ENCODE measurements around the gene KREMEN2.

KREMEN2 gene

DNA sequence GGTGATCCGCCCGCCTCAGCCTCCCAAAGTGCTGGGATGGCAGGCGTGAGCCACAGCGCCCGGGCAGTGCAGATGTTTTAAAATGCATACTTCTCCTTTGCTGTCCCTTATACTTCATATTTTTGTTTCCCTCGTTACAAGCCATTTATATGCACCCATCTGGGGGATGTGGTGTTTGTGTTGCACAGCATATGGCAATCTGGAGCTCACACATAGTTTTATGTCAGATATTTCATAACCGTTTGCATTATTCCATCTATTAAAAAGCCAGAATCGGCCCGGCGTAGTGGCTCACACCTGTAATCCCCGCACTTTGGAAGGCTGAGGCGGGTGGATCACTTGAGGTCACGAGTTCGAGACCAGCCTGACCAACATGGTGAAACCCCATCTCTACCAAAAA lies 40.6 kb upstream of the KREMEN2 start:
- Histone ChIP-seq H3K27ac (ENCODE audit: low read length) (no peak overlapping the region), H3K27me3 (ENCODE audit: low read depth, low read length) (no peaks in the 10 kb centered on the region), H2AFZ (ENCODE audit: low read depth, low read length) (no peak overlapping the region), H3K4me2 (ENCODE audit: low read length) (no peak overlapping the region), H3K9me3 (ENCODE audit: insufficient read depth, low read length) (no peaks in the 10 kb centered on the region), H3K4me1 (ENCODE audit: low read length) (peaks cover 10% of the 10 kb centered on the region), H3K4me3 (ENCODE audit: low read length) (no peak overlapping the region), H4K20me1 (ENCODE audit: insufficient read depth, low read length) (no peaks in the 10 kb centered on the region), H3K79me2 (ENCODE audit: low read length) (no peaks in the 10 kb centered on the region), H3K36me3 (replicated peaks; ENCODE audit: low read depth, low read length) (no peaks in the 10 kb centered on the region), H3K9ac (ENCODE audit: low read length) (no peak overlapping the region)
- TF ChIP-seq, protein P1, sequence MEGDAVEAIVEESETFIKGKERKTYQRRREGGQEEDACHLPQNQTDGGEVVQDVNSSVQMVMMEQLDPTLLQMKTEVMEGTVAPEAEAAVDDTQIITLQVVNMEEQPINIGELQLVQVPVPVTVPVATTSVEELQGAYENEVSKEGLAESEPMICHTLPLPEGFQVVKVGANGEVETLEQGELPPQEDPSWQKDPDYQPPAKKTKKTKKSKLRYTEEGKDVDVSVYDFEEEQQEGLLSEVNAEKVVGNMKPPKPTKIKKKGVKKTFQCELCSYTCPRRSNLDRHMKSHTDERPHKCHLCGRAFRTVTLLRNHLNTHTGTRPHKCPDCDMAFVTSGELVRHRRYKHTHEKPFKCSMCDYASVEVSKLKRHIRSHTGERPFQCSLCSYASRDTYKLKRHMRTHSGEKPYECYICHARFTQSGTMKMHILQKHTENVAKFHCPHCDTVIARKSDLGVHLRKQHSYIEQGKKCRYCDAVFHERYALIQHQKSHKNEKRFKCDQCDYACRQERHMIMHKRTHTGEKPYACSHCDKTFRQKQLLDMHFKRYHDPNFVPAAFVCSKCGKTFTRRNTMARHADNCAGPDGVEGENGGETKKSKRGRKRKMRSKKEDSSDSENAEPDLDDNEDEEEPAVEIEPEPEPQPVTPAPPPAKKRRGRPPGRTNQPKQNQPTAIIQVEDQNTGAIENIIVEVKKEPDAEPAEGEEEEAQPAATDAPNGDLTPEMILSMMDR (IDR thresholded peaks at IDR 0.05; ENCODE audit: low read depth, low read length): no peak
- no peak for TF ChIP-seq EZH2phosphoT487 (IDR thresholded peaks at IDR 0.05; ENCODE audit: low read depth)

DNA sequence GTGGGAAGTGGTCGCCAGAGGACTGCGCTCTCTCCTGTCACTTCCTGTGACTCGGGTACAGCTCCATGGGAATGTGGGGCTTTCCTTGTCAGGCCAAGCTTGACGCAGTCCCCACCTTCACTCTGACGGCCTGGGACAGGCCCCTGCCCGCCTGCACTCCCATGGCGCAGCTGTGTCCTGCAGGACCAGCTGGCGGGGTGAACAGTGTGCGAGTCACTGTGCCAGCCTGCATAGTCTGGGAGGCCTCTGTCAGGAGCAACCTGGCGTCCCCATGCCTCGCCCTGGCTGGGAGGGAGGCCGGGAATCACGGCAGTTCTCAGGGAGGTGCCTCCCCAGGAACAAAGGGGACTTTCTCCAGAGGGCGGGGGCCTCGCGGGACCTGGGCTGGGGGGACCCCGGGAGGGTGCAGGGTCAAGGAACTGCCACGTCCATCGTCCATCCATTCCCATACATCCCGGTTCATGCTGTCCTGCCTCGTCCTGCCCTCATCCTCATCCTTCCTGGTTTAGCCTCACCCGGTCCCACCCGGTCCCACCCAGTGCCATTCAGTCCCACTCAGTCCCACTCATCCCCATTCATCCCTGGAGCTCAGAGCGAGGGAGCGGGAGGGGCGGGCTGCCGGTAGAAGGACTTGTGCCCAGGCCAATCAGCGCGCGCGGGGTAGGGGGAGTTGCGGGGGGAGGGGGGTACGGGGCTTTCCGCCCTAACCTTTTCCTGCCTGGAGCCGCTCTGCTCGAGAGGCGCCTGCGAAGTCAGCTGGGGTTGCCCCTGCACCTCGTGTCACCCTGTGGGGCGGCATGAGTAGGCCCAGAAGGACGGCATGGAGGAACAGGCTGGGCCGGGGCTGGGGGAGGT lies 38.9 kb upstream of the KREMEN2 start:
- H3K4me3 ChIP-seq (ENCODE audit: low read length): no peak overlapping the region
- H3K4me2 ChIP-seq (ENCODE audit: low read length): no peak overlapping the region
- H3K27me3 ChIP-seq (ENCODE audit: low read depth, low read length): no peaks in the 10 kb centered on the region
- H3K36me3 ChIP-seq (replicated peaks; ENCODE audit: low read depth, low read length): no peaks in the 10 kb centered on the region
- H4K20me1 ChIP-seq (ENCODE audit: insufficient read depth, low read length): no peaks in the 10 kb centered on the region
- no peak overlapping the region for H2AFZ ChIP-seq (ENCODE audit: low read depth, low read length)
- no peaks in the 10 kb centered on the region for H3K9me3 ChIP-seq (ENCODE audit: insufficient read depth, low read length)
- H3K4me1 ChIP-seq (ENCODE audit: low read length): peaks cover 10% of the 10 kb centered on the region
- no peak overlapping the region for H3K9ac ChIP-seq (ENCODE audit: low read length)
- H3K79me2 ChIP-seq (ENCODE audit: low read length): no peaks in the 10 kb centered on the region
- TF ChIP-seq, protein P1 (IDR thresholded peaks at IDR 0.05; ENCODE audit: low read depth, low read length): no peak
- TF ChIP-seq EZH2phosphoT487 (IDR thresholded peaks at IDR 0.05; ENCODE audit: low read depth): no peak
- H3K27ac ChIP-seq (ENCODE audit: low read length): no peak overlapping the region

DNA sequence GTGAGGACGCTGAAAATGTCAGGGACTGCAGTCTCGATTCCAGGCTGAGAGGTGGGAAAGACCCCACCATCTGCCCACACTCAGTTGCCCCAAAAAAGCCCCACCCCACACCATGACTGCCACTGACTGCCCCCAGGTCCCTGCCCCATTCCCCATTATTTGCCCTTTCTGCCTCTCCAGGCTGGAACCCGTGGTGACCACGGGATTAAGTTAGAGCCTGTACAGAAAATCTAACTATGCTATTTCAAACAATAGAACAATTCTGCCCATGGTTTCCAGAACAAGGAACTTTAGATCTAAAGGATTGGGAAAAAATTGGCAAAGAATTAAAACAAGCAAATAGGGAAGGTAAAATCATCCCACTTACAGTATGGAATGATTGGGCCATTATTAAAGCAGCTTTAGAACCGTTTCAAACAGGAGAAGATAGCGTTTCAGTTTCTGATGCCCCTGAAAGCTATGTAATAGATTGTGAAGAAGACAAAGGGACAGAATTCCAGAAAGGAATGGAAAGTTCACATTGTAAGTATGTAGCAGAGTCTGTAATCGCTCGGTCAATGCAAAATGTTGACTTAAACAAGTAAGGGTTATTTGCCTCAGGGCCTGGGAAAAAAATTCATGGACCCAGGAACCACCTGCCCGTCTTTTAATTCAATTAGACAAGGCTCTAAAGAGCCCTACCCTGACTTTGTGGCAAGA lies 38.0 kb upstream of the KREMEN2 start:
- Histone ChIP-seq H3K4me1 (ENCODE audit: low read length) (peaks cover 10% of the 10 kb centered on the region), H3K4me2 (ENCODE audit: low read length) (peak overlapping the region; percentile 87; the same call in 1 of the 2 replicates), H3K9me3 (ENCODE audit: insufficient read depth, low read length) (no peaks in the 10 kb centered on the region), H3K79me2 (ENCODE audit: low read length) (no peaks in the 10 kb centered on the region), H3K27me3 (ENCODE audit: low read depth, low read length) (no peaks in the 10 kb centered on the region), H3K27ac (ENCODE audit: low read length) (no peak overlapping the region), H3K4me3 (ENCODE audit: low read length) (no peak overlapping the region), H3K9ac (ENCODE audit: low read length) (no peak overlapping the region), H3K36me3 (replicated peaks; ENCODE audit: low read depth, low read length) (no peaks in the 10 kb centered on the region), H2AFZ (ENCODE audit: low read depth, low read length) (no peak overlapping the region), H4K20me1 (ENCODE audit: insufficient read depth, low read length) (no peaks in the 10 kb centered on the region)
- TF ChIP-seq, protein P1 (IDR thresholded peaks at IDR 0.05; ENCODE audit: low read depth, low read length): no peak
- no peak for TF ChIP-seq EZH2phosphoT487 (IDR thresholded peaks at IDR 0.05; ENCODE audit: low read depth)

DNA sequence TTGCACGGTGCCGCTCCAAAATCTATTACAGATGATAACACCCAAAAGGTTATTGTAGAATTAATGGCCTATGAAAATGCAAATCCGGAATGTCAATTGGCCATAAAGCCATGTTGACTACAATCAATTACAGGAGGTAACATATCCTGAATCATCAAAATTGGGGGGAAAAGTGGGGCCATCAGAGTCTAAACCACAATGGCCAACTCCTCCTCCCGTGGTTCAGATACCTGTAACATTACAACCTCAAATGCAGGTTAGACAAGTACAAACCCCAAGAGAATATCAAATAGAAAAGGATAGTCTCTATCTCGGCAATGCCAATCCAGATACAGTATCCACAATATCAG lies 37.5 kb upstream of the KREMEN2 start:
- Histone ChIP-seq H4K20me1 (ENCODE audit: insufficient read depth, low read length) (no peaks in the 10 kb centered on the region), H3K4me1 (ENCODE audit: low read length) (peaks cover 10% of the 10 kb centered on the region), H3K36me3 (replicated peaks; ENCODE audit: low read depth, low read length) (no peaks in the 10 kb centered on the region), H3K27me3 (ENCODE audit: low read depth, low read length) (no peaks in the 10 kb centered on the region), H3K9me3 (ENCODE audit: insufficient read depth, low read length) (no peaks in the 10 kb centered on the region), H3K27ac (ENCODE audit: low read length) (no peak overlapping the region), H3K4me3 (ENCODE audit: low read length) (peak overlapping the region; percentile 63), H3K9ac (ENCODE audit: low read length) (peak overlapping the region; percentile 11), H2AFZ (ENCODE audit: low read depth, low read length) (peak overlapping the region; percentile 18; the same call in 1 of the 2 replicates), H3K4me2 (ENCODE audit: low read length) (peak overlapping the region; percentile 87), H3K79me2 (ENCODE audit: low read length) (no peaks in the 10 kb centered on the region)
- TF ChIP-seq, protein P1 (IDR thresholded peaks at IDR 0.05; ENCODE audit: low read depth, low read length): no peak
- no peak for TF ChIP-seq EZH2phosphoT487 (IDR thresholded peaks at IDR 0.05; ENCODE audit: low read depth)
